SJCRH30 (cell line): ENCODE data around the gene AOC2. TPM values are rescaled to one million over a fixed set of nuclear protein-coding genes. Genes with fewer than 3 reads are reported as not detected.
A peak's percentile ranks its signal among the peaks of the same experiment; 100 is the strongest.

Experiments used
- DNase-seq, 2 experiments: peaks; one replicate each; pipeline ENCODE4 v3.0.0-alpha.2; 2015 to 2020
- H3K27ac ChIP-seq: fragments of 250-450 bp; sonication (Bioruptor Pico); 2 replicates; pipeline ENCODE4 v1.5.1; 2020; ENCODE audit warnings: mild to moderate bottlenecking, moderate library complexity
- H3K27me3 ChIP-seq: fragments of 250-450 bp; sonication (Bioruptor Pico); 2 replicates; pipeline ENCODE4 v1.5.1; 2020; ENCODE audit warnings: mild to moderate bottlenecking, moderate library complexity
- H3K36me3 ChIP-seq: fragments of 250-450 bp; sonication (Bioruptor Pico); 2 replicates; pipeline ENCODE4 v1.5.1; 2020; ENCODE audit warnings: mild to moderate bottlenecking, moderate library complexity
- H3K4me1 ChIP-seq: fragments of 250-450 bp; sonication (Bioruptor Pico); 2 replicates; pipeline ENCODE4 v1.5.1; 2020; ENCODE audit warnings: mild to moderate bottlenecking, moderate library complexity
- H3K4me3 ChIP-seq: fragments of 250-450 bp; sonication (Bioruptor Pico); 2 replicates; pipeline ENCODE4 v1.5.1; 2020; ENCODE audit warnings: mild to moderate bottlenecking, moderate library complexity
- H3K9me3 ChIP-seq: fragments of 250-450 bp; sonication (Bioruptor Pico); replicated peaks from 2 replicates; pipeline ENCODE4 v1.5.1; 2020; ENCODE audit warnings: mild to moderate bottlenecking, moderate library complexity
- total RNA-seq: library from RNA; depleted of rRNA; stranded (reverse); fragments of >200 nt; shearing (Covaris generic); gene quantifications from 2 replicates; pipeline ENCODE4 v1.2.3, GENCODE V29; 2014; rRNA removed

AOC2 gene, protein sequence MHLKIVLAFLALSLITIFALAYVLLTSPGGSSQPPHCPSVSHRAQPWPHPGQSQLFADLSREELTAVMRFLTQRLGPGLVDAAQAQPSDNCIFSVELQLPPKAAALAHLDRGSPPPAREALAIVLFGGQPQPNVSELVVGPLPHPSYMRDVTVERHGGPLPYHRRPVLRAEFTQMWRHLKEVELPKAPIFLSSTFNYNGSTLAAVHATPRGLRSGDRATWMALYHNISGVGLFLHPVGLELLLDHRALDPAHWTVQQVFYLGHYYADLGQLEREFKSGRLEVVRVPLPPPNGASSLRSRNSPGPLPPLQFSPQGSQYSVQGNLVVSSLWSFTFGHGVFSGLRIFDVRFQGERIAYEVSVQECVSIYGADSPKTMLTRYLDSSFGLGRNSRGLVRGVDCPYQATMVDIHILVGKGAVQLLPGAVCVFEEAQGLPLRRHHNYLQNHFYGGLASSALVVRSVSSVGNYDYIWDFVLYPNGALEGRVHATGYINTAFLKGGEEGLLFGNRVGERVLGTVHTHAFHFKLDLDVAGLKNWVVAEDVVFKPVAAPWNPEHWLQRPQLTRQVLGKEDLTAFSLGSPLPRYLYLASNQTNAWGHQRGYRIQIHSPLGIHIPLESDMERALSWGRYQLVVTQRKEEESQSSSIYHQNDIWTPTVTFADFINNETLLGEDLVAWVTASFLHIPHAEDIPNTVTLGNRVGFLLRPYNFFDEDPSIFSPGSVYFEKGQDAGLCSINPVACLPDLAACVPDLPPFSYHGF
- total RNA-seq: 0.86 and 1.1 TPM in 2 replicates

DNA sequence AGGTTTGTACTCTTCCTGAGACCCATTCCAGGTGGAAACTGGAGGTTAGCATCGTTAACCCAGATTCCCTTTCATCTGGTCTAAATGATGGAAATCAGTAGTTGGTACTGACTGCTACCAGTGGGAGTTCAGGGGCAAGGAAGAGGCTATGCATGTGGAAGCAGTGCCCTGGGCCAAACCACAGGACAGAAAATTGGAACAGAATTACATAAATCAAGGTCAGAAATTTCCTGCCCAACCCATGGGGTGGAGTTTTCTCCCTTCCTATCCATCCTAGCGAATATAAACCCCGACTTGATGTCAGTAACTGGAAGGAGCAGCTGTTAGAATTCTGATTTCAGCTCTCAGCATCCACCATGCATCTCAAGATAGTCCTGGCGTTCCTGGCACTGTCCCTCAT is at the start of gene AOC2:
TSS of gene AOC2 (plus strand) at position 310 of the 400 bp plus-strand sequence. CDS start at position 357, 47 bp downstream.
- Histone ChIP-seq H3K27ac (no peak within 1 kb of the TSS), H3K27me3 (no peaks in the 10 kb centered on the region), H3K9me3 (no peaks in the 10 kb centered on the region), H3K36me3 (peaks cover 28% of the 10 kb centered on the region), H3K4me3 (no peak within 1 kb of the TSS), H3K4me1 (no peaks in the 10 kb centered on the region)
- DNase-seq: no peak

DNA sequence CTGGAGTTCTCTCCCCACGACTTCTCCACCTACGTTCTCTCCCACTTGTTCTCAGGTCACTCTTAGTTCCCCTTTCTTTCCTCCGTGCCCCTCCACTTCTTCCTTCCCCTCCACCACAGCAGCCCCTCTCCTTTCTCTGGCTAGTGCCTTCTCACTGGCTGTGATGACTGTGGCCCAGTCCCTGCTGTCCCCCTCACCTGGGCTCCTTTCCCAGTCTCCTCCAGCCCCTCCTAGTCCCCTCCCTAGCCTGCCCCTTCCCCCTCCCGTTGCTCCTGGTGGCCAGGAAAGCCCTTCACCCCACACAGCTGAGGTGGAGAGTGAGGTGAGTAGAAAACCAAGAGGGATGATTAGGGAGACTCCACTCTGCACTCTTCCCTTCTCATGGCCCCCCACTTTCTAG is 49.3 kb upstream of the AOC2 start:
- no peaks in the 10 kb centered on the region for H3K36me3 ChIP-seq
- no peak for DNase-seq
- peaks cover 5% of the 10 kb centered on the region; the same call in 1 of the 2 replicates for H3K4me1 ChIP-seq
- no peaks in the 10 kb centered on the region for H3K27me3 ChIP-seq
- H3K4me3 ChIP-seq: no peak overlapping the region
- no peak overlapping the region for H3K27ac ChIP-seq
- H3K9me3 ChIP-seq: no peaks in the 10 kb centered on the region

DNA sequence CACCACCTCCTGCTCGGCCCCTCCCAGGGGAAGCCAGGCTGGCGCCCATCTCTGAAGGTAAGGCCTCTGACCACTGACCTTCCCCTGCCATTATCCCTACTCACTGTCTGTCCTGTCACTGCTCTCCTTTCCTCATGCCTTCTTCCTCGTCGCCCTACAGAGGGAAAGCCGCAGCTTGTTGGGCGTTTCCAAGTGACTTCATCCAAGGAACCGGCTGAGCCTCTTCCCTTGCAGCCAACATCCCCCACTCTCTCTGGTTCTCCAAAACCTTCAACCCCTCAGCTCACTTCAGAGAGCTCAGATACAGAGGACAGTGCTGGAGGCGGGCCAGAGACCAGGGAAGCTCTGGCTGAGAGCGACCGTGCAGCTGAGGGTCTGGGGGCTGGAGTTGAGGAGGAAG is 48.9 kb upstream of the AOC2 start:
- Histone ChIP-seq H3K9me3 (no peaks in the 10 kb centered on the region), H3K4me3 (no peak overlapping the region), H3K27me3 (no peaks in the 10 kb centered on the region), H3K27ac (no peak overlapping the region), H3K4me1 (peaks cover 5% of the 10 kb centered on the region; the same call in 1 of the 2 replicates), H3K36me3 (no peaks in the 10 kb centered on the region)
- no peak for DNase-seq

DNA sequence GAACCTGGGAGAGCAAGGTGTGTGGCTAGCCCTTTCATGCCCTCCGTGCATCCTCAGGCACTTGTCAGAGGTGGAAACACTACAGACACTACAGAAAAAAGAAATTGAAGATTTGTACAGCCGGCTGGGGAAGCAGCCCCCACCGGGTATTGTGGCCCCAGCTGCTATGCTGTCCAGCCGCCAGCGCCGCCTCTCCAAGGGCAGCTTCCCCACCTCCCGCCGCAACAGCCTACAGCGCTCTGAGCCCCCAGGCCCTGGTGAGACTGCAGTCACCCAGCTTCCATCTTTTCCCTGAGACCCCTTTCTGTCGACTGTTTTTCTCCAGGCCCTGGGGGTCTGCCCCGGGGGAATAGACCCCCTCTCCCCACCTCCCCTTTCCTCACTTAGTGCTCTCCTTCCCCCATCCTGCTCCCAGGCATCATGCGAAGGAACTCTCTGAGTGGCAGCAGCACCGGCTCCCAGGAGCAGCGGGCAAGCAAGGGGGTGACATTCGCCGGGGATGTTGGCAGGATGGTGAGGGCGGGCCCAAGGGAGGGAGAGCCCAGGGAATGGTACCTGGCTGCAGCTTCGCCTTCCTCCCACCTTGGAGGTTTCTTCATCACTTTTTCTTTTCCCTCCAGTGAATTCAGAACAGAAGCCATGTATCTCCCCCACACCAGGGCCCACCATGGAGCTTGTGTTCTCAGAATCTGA is 48.2 kb upstream of the AOC2 start:
- Histone ChIP-seq H3K9me3 (no peaks in the 10 kb centered on the region), H3K27me3 (no peaks in the 10 kb centered on the region)
- DNase-seq: no peak

DNA sequence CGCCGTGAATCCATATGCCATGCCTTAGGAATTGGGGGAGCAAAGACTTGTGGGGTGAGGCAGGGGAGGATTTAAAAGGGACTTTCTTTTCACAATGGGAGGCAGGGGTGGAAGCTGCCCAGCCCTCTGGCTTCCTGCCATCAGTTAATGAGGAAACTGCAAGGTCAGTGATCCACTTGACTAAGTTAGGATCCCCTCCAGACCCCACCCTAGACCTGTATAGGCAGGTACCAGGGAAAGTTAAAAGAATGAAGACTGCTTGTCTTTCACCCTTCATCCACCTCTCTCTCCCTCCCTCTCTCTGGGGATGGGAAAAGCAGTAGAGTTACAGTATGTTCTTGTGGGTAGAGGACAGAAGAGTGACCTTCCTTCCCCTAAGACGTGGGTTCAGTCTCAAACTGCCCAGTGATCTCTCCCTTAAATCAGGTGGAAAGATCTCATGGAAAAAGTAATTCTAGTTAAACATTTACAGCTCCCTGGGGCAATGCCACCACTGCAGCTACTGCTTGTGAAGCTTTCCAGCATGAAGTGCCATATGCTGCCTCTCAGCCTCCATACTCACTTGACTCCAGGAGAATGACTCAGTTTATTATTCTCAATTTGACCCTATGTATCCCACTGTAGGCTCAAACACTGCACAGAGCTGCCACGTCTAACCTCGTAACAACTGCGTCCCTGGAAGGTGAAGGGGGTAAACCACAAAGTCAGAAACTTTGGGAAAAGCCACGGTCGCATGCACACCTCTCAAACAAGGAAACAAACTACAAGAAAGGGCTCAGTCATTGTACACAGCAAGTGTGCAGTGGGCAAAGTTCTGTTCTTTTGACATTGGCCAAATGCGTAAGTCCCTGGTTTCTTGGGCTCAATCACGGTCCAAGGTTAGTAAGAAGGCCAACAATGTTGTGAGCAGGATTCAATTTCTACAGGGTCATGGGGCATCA is 47.0 kb upstream of the AOC2 start:
- Histone ChIP-seq H3K36me3 (no peaks in the 10 kb centered on the region), H3K4me3 (peak overlapping the region; percentile 97), H3K9me3 (no peaks in the 10 kb centered on the region), H3K27me3 (no peaks in the 10 kb centered on the region), H3K4me1 (peaks cover 5% of the 10 kb centered on the region; the same call in 1 of the 2 replicates), H3K27ac (no peak overlapping the region)
- no peak for DNase-seq

More for the DNA sequence above, 48.2 kb upstream of the AOC2 start:
- Histone ChIP-seq H3K4me3 (no peak overlapping the region), H3K4me1 (peaks cover 5% of the 10 kb centered on the region; the same call in 1 of the 2 replicates), H3K27ac (no peak overlapping the region), H3K36me3 (no peaks in the 10 kb centered on the region)

DNA sequence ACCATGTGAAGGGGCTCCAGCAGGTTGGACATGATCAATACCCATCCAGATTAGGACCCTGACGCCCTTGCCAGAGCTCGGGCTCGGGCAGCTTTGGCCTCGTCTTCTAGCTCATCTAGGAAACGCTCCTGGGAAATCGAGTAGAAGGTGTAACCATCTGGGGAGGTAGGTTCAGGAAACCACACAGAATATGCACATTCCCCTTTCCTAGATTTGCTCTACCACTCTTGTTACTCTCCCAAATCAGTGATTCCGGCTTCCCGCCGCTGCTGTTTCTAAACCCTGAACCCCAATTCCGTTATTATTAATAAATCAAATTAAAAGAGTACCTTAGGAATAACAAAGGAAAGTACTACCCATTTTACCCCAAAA is 46.4 kb upstream of the AOC2 start:
- Histone ChIP-seq H3K27me3 (no peaks in the 10 kb centered on the region), H3K4me1 (peaks cover 7% of the 10 kb centered on the region; the same call in 1 of the 2 replicates), H3K4me3 (peak overlapping the region; percentile 97), H3K27ac (peak overlapping the region; percentile 57), H3K36me3 (no peaks in the 10 kb centered on the region), H3K9me3 (no peaks in the 10 kb centered on the region)
- DNase-seq: no peak

DNA sequence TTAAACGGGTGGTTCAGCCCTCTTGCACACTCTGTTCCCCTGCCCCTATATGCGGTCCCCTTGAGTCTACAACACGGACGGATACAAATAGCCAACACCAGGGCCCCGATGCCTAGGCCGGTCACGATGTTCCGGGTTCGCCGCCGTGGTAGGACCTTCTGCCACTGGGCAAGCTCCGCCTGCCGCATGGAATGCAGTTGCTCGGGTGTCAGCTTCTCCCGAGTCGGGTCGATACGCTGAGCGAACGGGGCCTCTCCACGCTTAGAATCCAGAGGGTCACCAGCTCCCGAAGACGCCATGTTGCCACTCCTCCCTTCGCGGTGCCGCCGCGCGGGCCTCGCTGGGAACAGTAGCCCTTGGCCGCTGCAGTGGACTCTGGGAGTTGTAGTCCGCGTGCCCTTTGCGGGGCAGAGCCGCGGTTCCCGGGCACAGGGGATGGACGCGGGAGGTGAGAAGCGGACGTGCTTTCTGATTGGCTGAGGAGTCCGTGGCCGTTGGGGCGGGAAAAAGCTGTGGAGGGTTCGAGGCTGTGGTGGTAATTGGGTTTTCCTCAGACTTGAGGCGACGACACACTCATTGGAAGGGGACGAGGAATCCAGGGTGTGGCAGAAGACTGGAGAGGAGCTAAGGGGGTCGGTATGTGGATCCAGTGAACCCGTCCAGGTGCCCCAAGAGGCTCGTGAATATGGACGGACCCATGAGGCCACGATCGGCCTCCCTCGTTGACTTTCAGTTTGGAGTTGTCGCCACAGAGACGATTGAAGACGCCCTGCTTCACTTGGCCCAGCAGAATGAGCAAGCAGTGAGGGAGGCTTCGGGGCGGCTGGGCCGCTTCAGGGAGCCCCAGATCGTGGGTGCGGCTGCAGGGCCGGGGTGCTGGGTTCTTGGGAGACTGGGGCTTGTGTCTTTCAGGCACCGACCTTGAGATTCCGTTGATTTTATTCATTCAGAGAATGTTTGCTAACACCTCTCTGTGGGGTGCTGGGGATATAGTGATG is 45.7 kb upstream of the AOC2 start, which contains the start of the genes CNTD1 and COA3:
TSS of gene CNTD1 (plus strand) at position 479 of the 998 bp plus-strand sequence. CDS start at position 686, 207 bp downstream.
TSS of gene COA3 (minus strand) at position 322 of the 998 bp plus-strand sequence. CDS start at position 299, 23 bp downstream.
- Histone ChIP-seq H3K4me1 (peaks cover 11% of the 10 kb centered on the region; the same call in 1 of the 2 replicates), H3K36me3 (no peaks in the 10 kb centered on the region), H3K9me3 (no peaks in the 10 kb centered on the region), H3K27me3 (no peaks in the 10 kb centered on the region), H3K4me3 (peak within 1 kb of the TSS; percentile 97), H3K27ac (peak within 1 kb of the TSS; percentile 57)
- peak; percentile 94 to 95 for DNase-seq

DNA sequence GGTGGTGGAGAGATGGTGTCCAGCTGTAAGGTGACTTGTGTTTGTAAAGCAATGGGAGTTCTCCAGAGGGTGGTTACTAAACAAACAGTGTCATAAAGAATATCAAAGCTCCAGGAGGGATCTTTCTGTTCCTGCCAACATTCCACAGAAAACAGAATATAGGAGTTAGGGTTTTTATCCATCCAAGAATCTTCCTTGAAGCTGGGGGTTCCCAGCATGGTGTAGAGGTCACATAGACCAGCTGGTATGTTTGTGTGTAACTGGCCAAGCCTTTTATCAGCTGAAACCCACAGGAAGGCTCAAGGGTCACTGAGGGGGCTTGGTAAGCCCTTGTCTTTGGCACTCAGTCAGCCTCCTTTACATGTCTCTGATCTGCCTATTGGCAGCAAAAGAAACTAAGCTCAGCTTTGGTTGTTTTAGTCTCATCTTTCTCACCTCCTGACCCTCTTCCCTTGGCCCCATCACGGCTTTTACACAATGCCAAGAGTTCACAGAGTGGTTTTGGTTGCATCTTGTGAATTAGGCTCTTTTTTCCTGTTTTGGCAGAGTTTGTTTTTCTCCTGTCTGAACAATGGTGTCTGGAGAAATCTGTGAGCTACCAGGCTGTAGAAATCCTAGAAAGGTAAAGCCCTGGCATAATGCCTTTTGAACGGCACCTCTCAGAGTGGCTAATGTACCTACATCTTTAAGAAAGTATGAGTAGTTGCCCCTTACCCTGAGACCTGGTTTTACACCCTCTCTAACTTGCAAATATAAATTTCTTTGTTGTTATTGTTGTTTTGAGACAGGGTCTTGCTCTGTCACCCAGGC is 41.1 kb upstream of the AOC2 start:
- no peak for DNase-seq
- H3K9me3 ChIP-seq: no peaks in the 10 kb centered on the region
- no peak overlapping the region for H3K27ac ChIP-seq
- no peaks in the 10 kb centered on the region for H3K27me3 ChIP-seq
- 0 out of 2 replicates have a peak, but pooled peaks cover 6% of the 10 kb centered on the region for H3K4me1 ChIP-seq
- no peaks in the 10 kb centered on the region for H3K36me3 ChIP-seq
- H3K4me3 ChIP-seq: no peak overlapping the region

DNA sequence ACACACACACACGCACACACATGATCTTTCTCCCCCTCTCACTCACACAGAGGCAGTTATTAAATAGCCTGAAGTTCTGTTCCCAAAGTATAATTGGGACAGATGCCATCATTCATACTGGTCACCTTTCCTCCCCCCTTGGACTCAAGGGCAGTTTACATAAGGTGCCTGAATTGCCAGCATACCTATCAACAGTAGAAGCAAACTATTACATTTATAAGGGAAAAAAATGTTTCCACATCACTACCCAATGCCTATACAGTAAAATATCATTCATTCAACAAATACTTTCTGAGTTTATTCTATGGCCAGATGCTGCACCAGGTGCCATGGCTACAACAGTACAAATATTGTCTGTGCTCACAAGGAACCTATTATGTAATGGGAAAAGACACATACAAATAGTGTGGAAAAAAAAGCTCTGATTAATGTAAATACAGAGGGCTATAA is 39.4 kb upstream of the AOC2 start:
- no peak overlapping the region for H3K4me3 ChIP-seq
- no peaks in the 10 kb centered on the region for H3K36me3 ChIP-seq
- no peaks in the 10 kb centered on the region for H3K9me3 ChIP-seq
- H3K27ac ChIP-seq: no peak overlapping the region
- no peak for DNase-seq
- H3K27me3 ChIP-seq: no peaks in the 10 kb centered on the region
- H3K4me1 ChIP-seq: 0 out of 2 replicates have a peak, but pooled peaks cover 6% of the 10 kb centered on the region

DNA sequence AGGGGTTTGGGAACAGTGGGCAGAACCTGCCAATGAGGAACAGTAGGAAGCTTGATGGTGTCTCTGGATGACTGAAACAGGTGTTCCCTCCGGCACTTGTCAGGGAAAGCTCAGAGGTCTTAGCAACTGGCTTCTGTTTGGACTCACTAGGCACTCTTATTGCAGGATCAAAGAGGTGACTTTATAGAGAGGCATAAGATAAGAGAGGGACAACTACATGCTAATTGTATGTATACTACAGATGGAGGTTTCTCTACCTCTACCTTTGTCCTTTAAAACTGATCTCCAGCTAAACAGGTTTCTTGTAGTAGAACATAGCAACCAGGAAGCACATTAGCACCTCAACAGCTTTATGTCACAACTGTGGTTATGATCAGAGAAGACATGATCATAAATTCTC is 38.1 kb upstream of the AOC2 start:
- Histone ChIP-seq H3K27ac (no peak overlapping the region), H3K36me3 (peaks cover 2% of the 10 kb centered on the region; the same call in 1 of the 2 replicates), H3K27me3 (no peaks in the 10 kb centered on the region), H3K4me1 (0 out of 2 replicates have a peak, but pooled peaks cover 6% of the 10 kb centered on the region), H3K9me3 (no peaks in the 10 kb centered on the region), H3K4me3 (no peak overlapping the region)
- DNase-seq: no peak

DNA sequence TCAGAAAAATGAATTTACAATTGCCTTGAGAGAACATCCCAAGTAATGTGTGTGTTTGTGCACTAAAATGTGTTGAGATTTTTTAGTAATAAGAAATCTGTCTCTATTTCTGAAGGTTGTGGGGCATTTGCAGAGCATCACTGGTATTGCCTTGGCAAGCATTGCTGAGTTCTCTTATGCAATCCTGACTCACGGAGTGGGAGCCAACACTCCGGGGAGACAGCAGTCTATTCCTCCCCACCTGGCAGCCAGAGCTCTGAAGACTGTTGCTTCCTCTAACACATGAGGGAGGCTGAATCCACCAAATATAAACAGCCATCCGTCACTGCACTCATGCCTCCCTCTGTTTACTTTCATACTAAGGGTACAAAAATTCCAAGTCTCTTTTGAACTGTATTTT is 35.1 kb upstream of the AOC2 start:
- Histone ChIP-seq H3K9me3 (no peaks in the 10 kb centered on the region), H3K27ac (no peak overlapping the region), H3K27me3 (no peaks in the 10 kb centered on the region), H3K36me3 (peaks cover 10% of the 10 kb centered on the region), H3K4me1 (no peaks in the 10 kb centered on the region), H3K4me3 (no peak overlapping the region)
- no peak for DNase-seq
